Measurements from ENCODE around the gene SEMA4B.

DNA sequence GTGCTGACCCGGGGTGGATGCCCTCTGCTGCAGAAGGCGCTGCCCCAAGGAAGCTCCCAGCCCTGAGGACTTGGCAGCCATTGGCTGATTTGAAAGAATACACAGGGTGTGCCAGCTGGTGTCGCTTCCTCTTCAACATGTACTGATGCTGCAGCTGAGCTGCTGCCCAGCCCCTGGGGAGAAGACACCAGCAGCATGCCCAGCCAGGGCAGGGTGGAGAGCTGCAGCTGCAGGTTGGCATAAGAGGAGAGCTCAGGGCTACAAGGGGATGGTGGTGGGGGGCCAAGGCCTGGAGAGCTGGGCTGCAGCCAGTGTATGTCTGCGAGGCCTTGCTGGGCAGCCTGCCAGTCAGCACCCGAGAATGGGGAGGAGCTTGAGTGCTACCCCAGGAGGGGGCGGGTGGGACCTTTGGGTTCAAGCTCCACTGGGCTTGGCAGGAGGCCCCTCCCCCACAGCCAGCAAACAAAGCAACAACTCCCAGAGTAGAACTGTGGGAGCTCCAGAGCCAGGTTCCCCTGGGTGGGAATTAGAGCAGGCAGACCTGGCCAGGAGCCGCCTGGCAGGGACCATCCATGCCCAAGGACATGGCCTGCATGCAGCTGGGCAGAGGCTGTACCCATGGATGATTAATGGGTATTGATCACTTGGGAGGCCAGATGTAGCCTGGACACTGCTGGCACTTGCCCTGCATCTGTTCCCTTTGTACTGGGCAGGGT lies 9.2 kb upstream of the SEMA4B start:
- TF ChIP-seq TEAD4 (IDR thresholded peaks at IDR 0.05; ENCODE audit: low read depth, low read length) (no peak), CTCF (IDR thresholded peaks at IDR 0.05; ENCODE audit: control extremely low read depth in 1 of 3, insufficient read depth in 1 of 3, low read depth in 1 of 3, low read length in 3 of 3) (no peak), ATF3 (IDR thresholded peaks at IDR 0.05; ENCODE audit: insufficient read depth, low read depth, low read length) (no peak), POLR2AphosphoS5 (IDR thresholded peaks at IDR 0.05; ENCODE audit: low read depth, low read length) (no peak)
